ENCODE measurements around the gene NKIRAS1. TPM values are rescaled to one million over a fixed set of nuclear protein-coding genes. Genes with fewer than 3 reads are reported as not detected.

The NKIRAS1 gene
- total and polyA plus RNA-seq, 2 donors (not counting 1 experiment from before 2014, with no cell fraction given), result 1.6 to 4.7 TPM

- Histone ChIP-seq H3K9ac (ENCODE audit: low read length) (no peak overlapping the region), H3K9me3 (ENCODE audit: control extremely low read depth in 1 of 3, control insufficient read depth in 2 of 3, insufficient read depth in 1 of 3, low read length in 2 of 3) (no peaks in the 10 kb centered on the region), H3K4me3 (ENCODE audit: control extremely low read depth in 1 of 5, extremely low read depth in 1 of 5, insufficient read depth in 1 of 5, low read depth in 2 of 5, low read length in 4 of 5) (no peak overlapping the region), H3K79me2 (ENCODE audit: control insufficient read depth, insufficient read depth, low read length) (peaks cover 37% of the 10 kb centered on the region), H3K27me3 (replicated peaks in 1 of 4; ENCODE audit: control extremely low read depth in 1 of 4, control insufficient read depth in 3 of 4, insufficient read depth in 4 of 4, low read length in 3 of 4) (no peaks in the 10 kb centered on the region), H3K4me2 (replicated peaks; ENCODE audit: low read depth, low read length, poor library complexity, severe bottlenecking) (no peak overlapping the region), H3K4me1 (ENCODE audit: control insufficient read depth in 2 of 2, insufficient read depth in 2 of 2, low read length in 2 of 2) (peaks cover 2 to 4% of the 10 kb centered on the region in 2 donors), H3K27ac (ENCODE audit: low read length in 2 of 2) (no peak overlapping the region), H4K20me1 (ENCODE audit: control insufficient read depth, insufficient read depth, low read length, poor library complexity, severe bottlenecking) (peaks cover 70% of the 10 kb centered on the region), H2AFZ (ENCODE audit: insufficient read depth, low read depth, low read length, poor library complexity, severe bottlenecking) (no peak overlapping the region), H3K36me3 (replicated peaks in 1 of 2; ENCODE audit: control extremely low read depth in 1 of 2, control insufficient read depth in 1 of 2, extremely low read depth in 1 of 2, insufficient read depth in 2 of 2, low read length in 1 of 2) (peaks cover 2 to 48% of the 10 kb centered on the region in 2 experiments)
- no CpG with 5 or more reads among the region's 7 CpGs for WGBS (ENCODE audit: insufficient coverage)
- H3K4me1 Mint-ChIP-seq, result peaks cover 16% of the 10 kb centered on the region
- H3K27me3 Mint-ChIP-seq, result no peaks in the 10 kb centered on the region
- no peak for TF ChIP-seq EZH2 (IDR thresholded peaks at IDR 0.05; ENCODE audit: borderline replicate concordance, insufficient read depth, low read depth, low read length, poor library complexity, severe bottlenecking)
- no peak for TF ChIP-seq CTCF (IDR thresholded peaks at IDR 0.05)
- ATAC-seq (ENCODE audit: low read depth), result no peak
- no peaks in the 10 kb centered on the region for H3K9me3 Mint-ChIP-seq (ENCODE audit: insufficient read depth)
- ChIA-PET CTCF (no interaction called here), POLR2A (no interaction called here)
- intact Hi-C loops (cut with micrococcal nuclease), result loop anchor here (10.0 kb wide), 1 partner anchor 1825 kb away; the partner anchor contains the start of gene NGLY1
- DNase-seq, result no peak
- H3K27ac Mint-ChIP-seq, result no peak overlapping the region
- no peak overlapping the region for H3K4me3 Mint-ChIP-seq
Observed at GRCh38 chr3:23959135-23959900, 42.5 kb upstream of the NKIRAS1 start.

- H3K27ac Mint-ChIP-seq, result no peak overlapping the region
- peaks cover 2 to 29% of the 10 kb centered on the region in 2 experiments for H3K36me3 ChIP-seq (replicated peaks in 1 of 2; ENCODE audit: control extremely low read depth in 1 of 2, control insufficient read depth in 1 of 2, extremely low read depth in 1 of 2, insufficient read depth in 2 of 2, low read length in 1 of 2)
Observed at GRCh38 chr3:23956701-23957100, 39.9 kb upstream of the NKIRAS1 start.

More at GRCh38 chr3:23956701-23957100, 39.9 kb upstream of the NKIRAS1 start:
- Histone ChIP-seq H4K20me1 (ENCODE audit: control insufficient read depth, insufficient read depth, low read length, poor library complexity, severe bottlenecking) (peaks cover 80% of the 10 kb centered on the region), H3K27me3 (replicated peaks in 1 of 4; ENCODE audit: control extremely low read depth in 1 of 4, control insufficient read depth in 3 of 4, insufficient read depth in 4 of 4, low read length in 3 of 4) (no peaks in the 10 kb centered on the region), H3K9ac (ENCODE audit: low read length) (no peak overlapping the region), H2AFZ (ENCODE audit: insufficient read depth, low read depth, low read length, poor library complexity, severe bottlenecking) (no peak overlapping the region), H3K79me2 (ENCODE audit: control insufficient read depth, insufficient read depth, low read length) (peaks cover 60% of the 10 kb centered on the region), H3K4me3 (ENCODE audit: control extremely low read depth in 1 of 5, extremely low read depth in 1 of 5, insufficient read depth in 1 of 5, low read depth in 2 of 5, low read length in 4 of 5) (no peak overlapping the region), H3K9me3 (ENCODE audit: control extremely low read depth in 1 of 3, control insufficient read depth in 2 of 3, insufficient read depth in 1 of 3, low read length in 2 of 3) (peaks cover 0 to 5% (median 2%) of the 10 kb centered on the region in 3 donors), H3K4me2 (replicated peaks; ENCODE audit: low read depth, low read length, poor library complexity, severe bottlenecking) (no peak overlapping the region), H3K4me1 (ENCODE audit: control insufficient read depth in 2 of 2, insufficient read depth in 2 of 2, low read length in 2 of 2) (peaks cover 26 to 27% of the 10 kb centered on the region in 2 donors), H3K27ac (ENCODE audit: low read length in 2 of 2) (no peak overlapping the region)
- CTCF ChIA-PET, result no interaction called here
- POLR2A ChIA-PET, result no interaction called here
- WGBS (ENCODE audit: insufficient coverage), result 100% methylated on average over 3 of the region's 3 CpGs
- H3K9me3 Mint-ChIP-seq (ENCODE audit: insufficient read depth), result peaks cover 3% of the 10 kb centered on the region
- DNase-seq (no peak), ATAC-seq (ENCODE audit: low read depth) (no peak)
- H3K27me3 Mint-ChIP-seq, result no peaks in the 10 kb centered on the region
- H3K4me1 Mint-ChIP-seq, result peaks cover 40% of the 10 kb centered on the region
- TF ChIP-seq CTCF (IDR thresholded peaks at IDR 0.05) (no peak), EZH2 (IDR thresholded peaks at IDR 0.05; ENCODE audit: borderline replicate concordance, insufficient read depth, low read depth, low read length, poor library complexity, severe bottlenecking) (no peak)
- intact Hi-C loops (cut with micrococcal nuclease), result loop anchor here (10.0 kb wide), 1 partner anchor 1828 kb away; the partner anchor contains the start of gene NGLY1
- no peak overlapping the region for H3K4me3 Mint-ChIP-seq

Data from B cell (primary cell).